HL-60 (cell line): Measurements from ENCODE around the gene TRIM44.

Source experiments
- DNase-seq, 2 experiments: peaks; one replicate each; pipeline ENCODE4 v3.0.0-alpha.2; 2010 to 2020; ENCODE audit warnings: low read depth in 1 of 2, low spot score in 1 of 2
- H3K27ac ChIP-seq: fragments of 250-450 bp; sonication (Bioruptor Pico); replicated peaks from 2 replicates; pipeline ENCODE4 v1.5.1; 2020; ENCODE audit warnings: mild to moderate bottlenecking, moderate library complexity
- H3K27me3 ChIP-seq: fragments of 250-450 bp; sonication (Bioruptor Pico); 2 replicates; pipeline ENCODE4 v1.5.1; 2021; ENCODE audit warnings: mild to moderate bottlenecking, moderate library complexity; ENCODE audit not compliant: insufficient read depth, poor library complexity, severe bottlenecking
- H3K4me3 ChIP-seq: replicated peaks from 2 replicates; pipeline ENCODE4 v1.5.1; 2011; ENCODE audit warnings: mild to moderate bottlenecking, control low read depth, low read length; ENCODE audit not compliant: insufficient read depth
- GABPA ChIP-seq: IDR thresholded peaks from 2 replicates; pipeline ENCODE4 v1.6.1; 2012; ENCODE audit warnings: low read depth
- POLR2AphosphoS5 ChIP-seq: IDR thresholded peaks from 2 replicates; pipeline ENCODE4 v1.6.1; 2012; ENCODE audit warnings: low read depth
- SPI1 ChIP-seq: IDR thresholded peaks from 2 replicates; pipeline ENCODE4 v1.6.1; 2012; ENCODE audit warnings: low read depth, mild to moderate bottlenecking, borderline replicate concordance
- TF ChIP-seq, protein P1 (sequence below): IDR thresholded peaks from one replicate; pipeline ENCODE4 v1.5.1; 2011; ENCODE audit warnings: low read length, control low read depth, inconsistent platforms; ENCODE audit not compliant: insufficient read depth
- TF ChIP-seq, protein P2 (sequence below): IDR thresholded peaks from 2 replicates; pipeline ENCODE4 v1.6.1; 2012; ENCODE audit warnings: low read depth; ENCODE audit not compliant: insufficient replicate concordance

The TRIM44 gene

DNA sequence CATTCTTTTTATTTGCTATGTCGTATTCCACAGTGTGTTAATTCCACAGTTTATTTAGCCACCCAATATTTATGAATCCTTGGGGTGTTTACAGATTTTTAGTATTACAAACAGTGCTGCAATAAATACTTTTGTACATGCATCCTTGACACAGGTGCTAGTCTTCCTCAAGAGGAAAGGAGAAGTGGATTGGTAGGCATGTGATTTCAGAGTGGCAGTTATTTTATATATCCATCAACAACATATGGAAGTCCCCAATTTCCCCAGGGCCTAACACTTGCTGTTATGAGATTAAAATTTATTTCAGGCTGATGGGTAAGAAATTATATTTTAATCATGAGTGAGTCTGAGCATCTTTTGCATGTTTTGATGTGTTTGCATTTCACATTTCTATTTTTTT lies 17.9 kb downstream of the TRIM44 start:
- no peak overlapping the region for H3K4me3 ChIP-seq
- no peaks in the 10 kb centered on the region for H3K27me3 ChIP-seq
- H3K27ac ChIP-seq = no peak overlapping the region
- peak; percentile 61; the same call in 1 of the 2 replicates for TF ChIP-seq SPI1
- TF ChIP-seq, protein P1, sequence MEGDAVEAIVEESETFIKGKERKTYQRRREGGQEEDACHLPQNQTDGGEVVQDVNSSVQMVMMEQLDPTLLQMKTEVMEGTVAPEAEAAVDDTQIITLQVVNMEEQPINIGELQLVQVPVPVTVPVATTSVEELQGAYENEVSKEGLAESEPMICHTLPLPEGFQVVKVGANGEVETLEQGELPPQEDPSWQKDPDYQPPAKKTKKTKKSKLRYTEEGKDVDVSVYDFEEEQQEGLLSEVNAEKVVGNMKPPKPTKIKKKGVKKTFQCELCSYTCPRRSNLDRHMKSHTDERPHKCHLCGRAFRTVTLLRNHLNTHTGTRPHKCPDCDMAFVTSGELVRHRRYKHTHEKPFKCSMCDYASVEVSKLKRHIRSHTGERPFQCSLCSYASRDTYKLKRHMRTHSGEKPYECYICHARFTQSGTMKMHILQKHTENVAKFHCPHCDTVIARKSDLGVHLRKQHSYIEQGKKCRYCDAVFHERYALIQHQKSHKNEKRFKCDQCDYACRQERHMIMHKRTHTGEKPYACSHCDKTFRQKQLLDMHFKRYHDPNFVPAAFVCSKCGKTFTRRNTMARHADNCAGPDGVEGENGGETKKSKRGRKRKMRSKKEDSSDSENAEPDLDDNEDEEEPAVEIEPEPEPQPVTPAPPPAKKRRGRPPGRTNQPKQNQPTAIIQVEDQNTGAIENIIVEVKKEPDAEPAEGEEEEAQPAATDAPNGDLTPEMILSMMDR = no peak
- no peak for DNase-seq

DNA sequence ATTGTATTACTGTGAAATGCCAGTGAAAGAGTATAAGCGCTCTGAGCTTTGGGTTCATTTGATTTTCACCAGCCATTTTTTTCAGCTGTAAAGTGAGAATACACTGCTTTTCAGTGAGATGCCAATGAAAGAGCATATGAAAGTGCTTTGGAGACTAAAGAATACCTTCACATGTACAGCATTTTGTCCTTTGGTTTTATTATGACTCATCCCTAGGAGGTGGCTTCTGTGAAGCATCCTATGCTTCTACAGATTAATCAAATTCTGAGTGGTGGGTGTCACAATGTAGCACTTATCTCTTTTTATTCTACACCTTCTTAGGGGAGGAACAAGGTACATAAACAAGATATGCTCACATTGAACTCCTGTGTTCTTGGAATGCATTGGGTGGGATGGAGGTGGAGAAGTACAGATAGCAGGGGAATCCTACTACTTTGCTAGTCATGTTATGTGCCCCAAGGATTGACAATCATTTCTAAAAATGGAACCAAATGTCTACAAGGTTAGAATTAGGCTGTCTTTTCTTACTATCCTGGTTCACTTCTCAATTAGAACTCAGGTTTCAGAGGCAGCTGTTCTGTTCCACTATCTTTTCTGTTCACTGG lies 18.7 kb downstream of the TRIM44 start:
- TF ChIP-seq GABPA = no peak
- TF ChIP-seq, protein P2, sequence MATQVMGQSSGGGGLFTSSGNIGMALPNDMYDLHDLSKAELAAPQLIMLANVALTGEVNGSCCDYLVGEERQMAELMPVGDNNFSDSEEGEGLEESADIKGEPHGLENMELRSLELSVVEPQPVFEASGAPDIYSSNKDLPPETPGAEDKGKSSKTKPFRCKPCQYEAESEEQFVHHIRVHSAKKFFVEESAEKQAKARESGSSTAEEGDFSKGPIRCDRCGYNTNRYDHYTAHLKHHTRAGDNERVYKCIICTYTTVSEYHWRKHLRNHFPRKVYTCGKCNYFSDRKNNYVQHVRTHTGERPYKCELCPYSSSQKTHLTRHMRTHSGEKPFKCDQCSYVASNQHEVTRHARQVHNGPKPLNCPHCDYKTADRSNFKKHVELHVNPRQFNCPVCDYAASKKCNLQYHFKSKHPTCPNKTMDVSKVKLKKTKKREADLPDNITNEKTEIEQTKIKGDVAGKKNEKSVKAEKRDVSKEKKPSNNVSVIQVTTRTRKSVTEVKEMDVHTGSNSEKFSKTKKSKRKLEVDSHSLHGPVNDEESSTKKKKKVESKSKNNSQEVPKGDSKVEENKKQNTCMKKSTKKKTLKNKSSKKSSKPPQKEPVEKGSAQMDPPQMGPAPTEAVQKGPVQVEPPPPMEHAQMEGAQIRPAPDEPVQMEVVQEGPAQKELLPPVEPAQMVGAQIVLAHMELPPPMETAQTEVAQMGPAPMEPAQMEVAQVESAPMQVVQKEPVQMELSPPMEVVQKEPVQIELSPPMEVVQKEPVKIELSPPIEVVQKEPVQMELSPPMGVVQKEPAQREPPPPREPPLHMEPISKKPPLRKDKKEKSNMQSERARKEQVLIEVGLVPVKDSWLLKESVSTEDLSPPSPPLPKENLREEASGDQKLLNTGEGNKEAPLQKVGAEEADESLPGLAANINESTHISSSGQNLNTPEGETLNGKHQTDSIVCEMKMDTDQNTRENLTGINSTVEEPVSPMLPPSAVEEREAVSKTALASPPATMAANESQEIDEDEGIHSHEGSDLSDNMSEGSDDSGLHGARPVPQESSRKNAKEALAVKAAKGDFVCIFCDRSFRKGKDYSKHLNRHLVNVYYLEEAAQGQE = no peak
- TF ChIP-seq, protein P1 = no peak
- TF ChIP-seq POLR2AphosphoS5 = no peak
- no peak for TF ChIP-seq SPI1
- DNase-seq = no peak
- no peak overlapping the region for H3K27ac ChIP-seq
- H3K4me3 ChIP-seq = no peak overlapping the region
- H3K27me3 ChIP-seq = no peaks in the 10 kb centered on the region

DNA sequence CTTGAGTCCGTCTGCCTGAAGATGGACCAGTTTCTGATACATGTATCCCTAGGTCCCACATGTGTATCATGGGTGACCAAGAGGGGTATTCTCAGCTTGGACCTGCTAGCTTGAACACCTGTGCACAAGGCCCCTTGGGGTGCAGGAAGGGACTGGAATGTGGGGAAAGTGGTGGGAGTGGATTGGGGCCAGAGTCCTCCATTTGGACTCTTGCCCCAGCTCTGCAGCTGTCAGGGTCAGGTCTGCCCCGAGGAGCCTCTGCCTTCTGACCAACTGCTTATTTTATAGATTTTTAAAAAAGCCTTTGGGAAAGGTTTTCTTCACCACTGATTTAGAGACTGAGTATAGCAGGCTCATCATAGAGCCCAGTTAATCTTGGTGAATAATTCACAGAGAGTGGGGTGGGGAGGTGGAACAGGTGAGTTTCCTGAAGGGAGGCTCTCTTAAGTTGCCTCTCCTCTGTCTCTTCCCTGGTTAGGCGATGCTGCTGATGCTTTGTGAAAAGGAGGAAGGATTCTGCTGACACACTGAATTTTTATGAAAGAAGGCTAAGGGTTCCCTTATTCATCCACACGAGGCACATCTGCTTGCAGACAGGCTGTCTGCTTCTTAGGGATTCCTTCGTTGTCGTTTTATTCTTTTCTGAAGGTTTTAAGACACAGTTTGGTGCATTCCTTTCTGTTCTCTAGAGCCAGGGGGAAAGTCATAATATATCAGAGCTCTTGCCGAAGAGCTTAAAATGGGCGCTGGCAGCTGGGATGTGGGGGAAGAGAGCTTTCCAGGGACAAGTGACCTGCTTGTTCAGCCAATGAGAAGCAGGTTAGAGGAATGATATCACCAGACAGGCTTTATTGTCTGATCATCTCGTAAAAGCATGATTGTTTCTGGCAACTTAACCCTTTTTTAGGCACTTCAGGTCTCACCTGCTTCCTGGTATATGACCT lies 19.9 kb downstream of the TRIM44 start:
- Histone ChIP-seq H3K27ac (no peak overlapping the region), H3K4me3 (no peak overlapping the region), H3K27me3 (no peaks in the 10 kb centered on the region)
- TF ChIP-seq GABPA = no peak
- TF ChIP-seq SPI1 = no peak
- TF ChIP-seq, protein P2 = no peak
- TF ChIP-seq, protein P1 = no peak
- no peak for TF ChIP-seq POLR2AphosphoS5
- no peak for DNase-seq
